HG02840 (cell line): Measurements from ENCODE around the gene GPBAR1.

Source experiments
- ATAC-seq: cut with Tn5 transposase; IDR thresholded peaks from one replicate; pipeline ENCODE4 v1.9.1; 2021; ENCODE audit warnings: mild to moderate bottlenecking, moderate library complexity, moderate number of reproducible peaks; ENCODE audit not compliant: unreplicated experiment, low FRiP score

Gene GPBAR1

DNA sequence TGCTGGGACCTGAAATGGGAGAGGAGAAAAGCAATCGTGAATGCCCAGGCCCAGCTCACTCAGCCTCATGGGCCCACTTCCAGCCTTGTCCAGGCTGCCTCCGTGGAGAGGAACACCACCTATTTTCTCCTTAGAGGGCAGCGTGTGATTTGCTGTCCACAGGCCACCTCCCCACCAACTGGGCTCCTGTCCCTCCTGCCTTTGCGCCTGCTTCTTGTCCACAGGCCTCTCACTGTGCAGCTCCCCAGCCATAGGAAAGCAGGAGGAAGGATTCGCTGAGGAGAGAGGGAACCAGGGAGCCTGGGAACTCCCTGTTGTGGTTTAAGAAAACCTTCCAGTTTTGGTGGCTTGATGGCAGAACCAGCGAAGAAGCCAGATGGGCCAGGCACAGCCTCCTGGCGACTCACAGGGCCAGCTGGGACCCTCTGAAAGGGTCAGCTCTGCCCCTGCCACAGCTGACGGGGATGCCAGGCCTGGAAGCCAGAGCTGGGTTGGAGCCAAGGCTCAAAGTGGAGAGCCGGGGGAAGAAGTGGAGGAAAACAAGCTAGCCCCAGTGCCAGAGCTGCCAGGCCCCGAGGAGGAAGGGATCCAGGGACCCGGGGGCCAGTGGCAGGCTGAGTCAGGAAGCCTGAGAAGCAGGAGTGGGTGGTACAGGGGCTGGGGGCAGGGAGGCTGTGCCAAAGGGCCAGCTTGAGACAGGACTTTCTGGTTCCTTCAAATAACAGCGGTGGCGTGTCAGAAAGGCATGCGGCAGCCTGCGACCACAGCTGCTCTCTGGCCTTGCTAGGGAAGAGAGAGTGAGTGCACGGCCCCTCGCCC, 21.6 kb downstream of the GPBAR1 start:
- no peak for ATAC-seq

DNA sequence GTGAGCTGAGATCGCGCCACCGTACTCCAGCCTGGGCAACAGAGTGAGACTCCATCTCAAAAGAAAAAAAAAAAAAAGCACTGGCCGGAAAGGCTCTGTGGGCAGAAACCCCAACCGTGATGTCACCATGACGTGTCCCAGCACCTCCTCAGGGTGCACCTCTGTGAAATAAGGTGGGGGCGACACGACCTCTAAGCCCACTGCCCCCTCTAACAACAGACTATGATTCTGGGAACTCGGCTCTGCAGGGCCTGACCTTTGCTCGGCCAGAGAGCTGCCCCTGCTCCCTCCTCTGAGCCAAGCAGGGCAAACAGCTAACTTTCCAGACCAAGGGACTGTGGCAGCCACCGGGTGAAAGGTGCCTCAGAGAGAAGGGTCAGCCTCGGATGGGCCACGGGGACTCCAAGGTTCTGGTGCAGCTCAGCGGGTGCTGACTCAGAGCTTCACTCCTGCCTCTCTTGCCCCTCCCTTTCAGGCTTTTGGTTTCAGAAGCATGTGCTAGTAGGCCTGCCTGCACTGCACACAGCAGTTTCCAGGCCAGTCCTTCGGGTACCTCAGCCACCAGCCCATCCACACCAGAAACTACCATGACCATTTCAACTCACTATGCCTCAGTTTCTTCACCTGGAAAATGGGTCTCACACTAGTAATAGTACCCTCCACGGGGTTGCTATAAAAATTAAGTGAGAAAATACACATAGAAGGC, 23.4 kb downstream of the GPBAR1 start:
- no peak for ATAC-seq

DNA sequence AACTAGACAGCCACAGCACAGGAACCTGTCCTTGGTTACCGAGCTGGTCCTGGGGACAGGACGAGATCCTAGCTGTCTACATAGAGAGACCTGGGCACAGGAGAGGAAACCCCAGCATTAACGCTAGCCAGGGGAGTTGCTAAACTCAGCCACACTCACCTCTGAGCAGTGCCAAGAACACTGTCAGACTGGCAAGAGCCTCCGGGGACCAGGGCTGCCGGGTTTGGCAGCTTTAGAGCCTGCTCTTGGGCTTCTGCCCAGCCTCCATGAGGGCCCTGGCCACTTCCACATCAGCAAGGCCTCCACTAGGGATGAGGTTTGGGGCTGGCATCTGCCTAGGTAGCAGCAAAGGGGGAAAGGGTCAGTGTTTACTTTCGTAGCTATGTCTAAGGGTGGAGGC, 24.8 kb downstream of the GPBAR1 start:
- no peak for ATAC-seq

DNA sequence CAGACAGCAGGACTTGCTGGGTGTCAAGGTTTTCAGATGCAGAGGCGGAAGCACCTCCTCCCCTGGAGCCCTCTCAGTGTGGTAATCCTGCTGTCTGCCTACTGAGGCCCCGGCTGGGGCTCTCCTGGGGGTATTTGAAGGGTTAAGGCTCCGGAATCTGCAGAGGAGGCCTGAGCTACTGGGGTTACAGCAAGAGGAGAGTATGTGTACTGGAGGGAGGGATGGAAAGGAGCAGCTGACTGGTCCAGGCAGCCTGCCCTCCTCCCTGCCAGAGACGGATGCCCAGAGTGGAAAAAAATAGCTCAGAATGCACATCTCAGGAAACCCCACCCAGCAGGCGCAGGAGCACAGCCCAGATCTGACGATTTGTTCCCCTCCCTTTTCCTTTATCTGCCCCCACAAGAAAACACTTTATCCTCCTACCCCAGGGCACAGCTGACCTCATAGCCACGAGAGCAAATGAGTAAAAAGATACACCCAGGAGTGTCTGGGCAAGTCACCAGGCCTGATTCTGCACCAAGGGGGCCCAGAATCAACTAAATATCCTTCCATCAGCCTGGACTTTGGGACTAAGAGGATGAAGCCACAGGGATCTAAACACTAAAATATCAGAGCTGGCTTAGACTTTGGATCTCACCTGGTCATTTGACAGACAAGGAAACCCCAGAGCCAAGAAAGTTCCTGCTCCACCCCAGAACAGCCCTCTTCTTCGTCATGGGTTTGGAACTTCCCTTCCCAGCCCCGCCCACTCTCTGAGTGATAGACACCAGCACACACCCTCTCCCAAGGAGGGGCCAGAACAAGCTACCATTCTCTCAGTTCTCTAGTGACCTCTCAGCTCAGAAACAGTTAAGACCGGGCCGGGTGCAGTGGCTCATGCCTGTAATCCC, 26.0 kb downstream of the GPBAR1 start:
- ATAC-seq = peak; percentile 56

DNA sequence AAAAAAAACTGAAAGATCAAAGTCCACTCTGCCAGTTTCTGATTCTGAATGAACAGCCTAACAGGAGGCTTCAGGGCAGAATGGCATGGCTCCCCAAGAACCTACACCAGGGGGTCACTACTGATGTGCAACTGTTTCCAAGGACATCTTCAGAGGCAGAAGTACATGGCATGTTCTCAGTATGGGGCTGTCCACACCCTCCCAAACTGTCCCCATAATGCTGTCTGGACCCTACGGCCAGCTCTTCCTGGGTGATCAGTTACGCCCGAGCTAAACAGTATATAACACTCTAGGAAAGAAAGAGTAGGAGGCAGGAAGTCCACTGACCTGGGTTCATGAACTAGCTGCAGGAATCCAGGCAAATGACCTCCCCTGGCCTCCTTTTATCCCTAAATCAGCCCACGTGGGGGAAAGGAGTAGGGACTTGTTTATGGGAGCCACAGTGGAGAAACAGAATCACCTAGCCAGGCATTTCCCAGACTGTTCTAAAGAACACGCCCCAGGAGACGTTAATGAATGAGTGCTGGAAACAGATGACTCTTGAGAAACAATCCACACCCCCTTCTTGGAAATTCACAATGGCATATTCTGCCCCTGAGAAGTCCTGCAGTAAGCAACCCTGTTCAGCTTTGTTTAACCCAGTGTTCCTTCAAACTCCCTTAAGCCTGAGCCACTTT, 29.0 kb downstream of the GPBAR1 start:
- ATAC-seq = no peak

DNA sequence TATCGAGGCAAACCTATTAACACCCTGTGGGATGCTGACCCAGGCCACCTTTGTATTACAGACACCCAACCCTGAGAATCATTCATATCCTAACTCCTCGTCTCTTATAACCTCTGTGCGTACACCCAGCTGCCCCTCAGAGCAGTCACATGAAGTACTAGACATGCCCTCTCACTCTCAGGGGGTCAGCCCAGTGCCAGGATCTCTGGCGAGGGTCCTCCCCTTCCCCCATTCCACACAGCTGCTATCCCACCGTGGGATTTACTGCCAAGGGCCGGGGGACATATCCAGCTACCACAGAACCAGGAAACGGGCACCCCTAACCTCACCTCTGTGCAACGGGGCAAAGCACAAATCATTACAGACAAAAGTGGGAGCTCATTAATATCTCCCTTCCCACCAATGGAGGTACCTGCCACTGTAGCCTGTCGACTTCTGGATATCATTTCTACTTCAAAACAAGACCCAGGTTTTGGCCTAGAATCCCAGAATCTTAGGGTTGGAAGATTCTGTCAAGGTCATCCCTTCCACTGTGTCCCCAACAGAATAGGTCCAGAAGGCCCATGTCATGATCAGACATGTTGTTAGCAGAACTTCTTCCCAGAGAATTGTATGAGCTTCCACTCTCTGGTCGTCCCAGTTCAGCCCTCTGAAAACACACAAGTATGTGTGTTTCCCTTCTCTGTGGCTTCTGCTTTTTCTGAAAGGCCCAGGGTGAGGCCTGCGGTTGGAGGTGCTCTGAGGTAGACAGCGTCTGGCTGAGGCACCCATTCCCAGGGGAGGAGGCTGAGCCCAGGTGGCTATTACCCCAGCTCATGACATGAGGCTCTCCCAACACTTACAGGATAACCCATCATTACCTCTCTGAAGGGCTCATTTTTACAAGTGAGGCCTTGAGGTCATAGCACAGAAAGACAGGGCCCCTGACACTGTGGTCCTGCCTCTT, 29.8 kb downstream of the GPBAR1 start:
- ATAC-seq = peak; percentile 41

DNA sequence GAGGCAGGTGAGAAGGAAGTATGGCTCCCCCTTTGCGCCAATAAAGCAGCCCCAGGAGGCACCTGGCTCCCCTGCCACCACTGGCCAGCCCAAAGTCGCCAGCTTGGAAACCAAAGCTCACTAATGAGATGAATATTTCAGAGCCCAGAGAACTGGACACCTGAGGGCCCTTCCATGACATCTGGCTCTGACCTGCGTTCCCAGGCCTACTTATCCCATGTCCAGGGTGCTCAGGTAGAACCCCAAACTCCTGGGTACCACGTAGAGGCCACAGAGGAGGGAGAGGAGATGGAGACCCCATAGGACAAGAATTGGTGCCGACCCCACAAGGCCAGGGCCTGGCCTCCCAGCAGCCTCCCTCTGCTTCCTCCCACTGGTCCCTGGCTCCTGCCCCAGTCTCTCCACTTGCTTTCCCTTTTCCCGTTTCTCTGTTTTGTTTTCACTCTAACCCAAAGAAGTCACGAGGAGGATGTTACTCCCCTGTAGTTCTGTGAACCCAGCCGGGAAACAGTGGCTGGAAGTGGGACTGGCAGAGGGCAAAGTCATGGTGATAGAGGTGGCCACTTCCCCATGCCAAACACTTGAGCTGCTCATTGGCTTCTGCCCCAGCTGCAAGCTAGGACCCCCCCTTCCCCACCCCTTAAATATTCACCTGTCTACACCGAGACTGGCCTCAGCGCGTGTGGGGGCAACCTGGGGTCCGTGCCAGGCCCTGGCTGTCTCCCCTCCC, 30.7 kb downstream of the GPBAR1 start:
- ATAC-seq = no peak

DNA sequence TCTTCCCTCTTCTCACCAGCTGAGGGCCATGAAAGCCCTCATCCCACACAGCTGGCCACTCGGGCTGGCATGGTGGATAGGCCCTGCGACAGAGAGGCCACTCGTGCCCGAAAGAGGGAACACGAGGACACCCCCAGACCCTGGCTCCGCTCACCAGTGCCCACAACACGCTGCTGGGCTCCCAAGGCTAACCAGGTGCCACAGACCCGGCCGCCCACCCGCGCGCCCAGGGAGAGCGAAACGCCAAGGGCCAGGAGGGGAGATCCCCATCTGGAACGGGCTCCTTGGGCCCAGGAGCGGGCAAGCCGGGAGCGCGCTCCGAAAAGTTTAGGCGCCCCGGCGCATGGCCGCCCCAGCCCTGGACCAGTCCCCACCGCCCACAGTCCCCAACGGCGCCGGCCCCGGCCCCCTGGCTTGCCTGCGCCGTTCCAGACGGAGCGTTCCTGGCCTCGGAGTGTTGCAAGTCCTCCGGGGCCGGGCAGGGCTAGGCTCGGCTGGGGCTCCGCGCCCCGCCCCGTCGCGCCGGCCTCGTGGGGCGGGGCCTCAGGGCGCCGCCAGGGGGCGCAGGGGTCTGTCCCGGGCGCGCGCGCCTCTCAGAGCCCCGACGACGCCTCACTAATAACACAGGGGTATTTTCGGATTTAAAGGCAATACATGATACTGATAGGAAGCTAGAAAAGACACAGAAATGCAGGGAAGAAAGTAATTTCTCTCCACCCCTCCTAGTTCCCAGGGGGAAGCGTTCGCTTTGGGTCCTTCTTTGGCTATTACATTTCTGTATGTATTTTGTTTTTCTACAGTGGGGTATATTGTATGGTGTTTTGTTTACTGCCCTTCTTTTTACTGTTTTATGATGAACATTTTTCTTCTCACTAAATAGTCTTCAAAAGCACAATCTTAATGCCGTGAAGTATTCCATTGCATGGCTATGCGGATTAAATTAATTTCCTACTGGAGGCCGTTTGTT, 31.5 kb downstream of the GPBAR1 start, which contains the start of gene TMBIM1:
TMBIM1 (minus strand) TSS at position 456 of the 967 bp plus-strand sequence. CDS start 10,362 bp downstream, outside the sequence.
- peak; percentile 75 for ATAC-seq

DNA sequence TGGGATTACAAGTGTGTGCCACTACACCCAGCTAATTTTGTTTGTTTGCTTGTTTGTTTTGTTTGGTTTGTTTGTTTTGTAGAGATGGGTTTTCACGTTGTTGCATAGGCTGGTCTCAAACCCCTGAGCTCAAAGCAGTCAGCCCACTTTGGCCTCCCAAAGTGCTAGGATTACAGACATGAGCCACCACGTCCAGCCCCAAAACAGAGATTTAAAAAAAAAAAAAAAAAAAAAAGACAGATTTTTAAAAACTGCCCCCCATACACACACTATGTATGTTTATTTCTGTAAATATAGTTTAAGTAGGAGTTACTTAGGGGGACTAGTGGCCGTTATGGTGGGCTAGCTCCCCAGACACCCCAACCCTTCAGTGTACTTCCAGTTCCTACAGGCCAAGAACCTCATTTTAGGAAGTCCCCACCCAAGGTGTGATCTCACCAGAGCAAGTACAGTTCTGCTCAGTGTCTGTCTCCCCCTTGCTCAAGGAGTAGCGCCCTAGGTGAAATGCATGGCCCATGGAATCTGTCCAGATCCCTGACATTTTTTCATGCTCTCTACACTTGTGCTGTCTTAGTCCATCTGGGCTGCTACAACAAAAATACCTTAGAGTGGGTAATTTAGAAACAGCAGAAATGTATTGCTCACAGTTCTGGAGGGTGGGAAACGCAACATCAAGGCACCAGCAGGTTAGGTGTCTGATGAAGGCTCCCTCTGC, 33.1 kb downstream of the GPBAR1 start:
- no peak for ATAC-seq

DNA sequence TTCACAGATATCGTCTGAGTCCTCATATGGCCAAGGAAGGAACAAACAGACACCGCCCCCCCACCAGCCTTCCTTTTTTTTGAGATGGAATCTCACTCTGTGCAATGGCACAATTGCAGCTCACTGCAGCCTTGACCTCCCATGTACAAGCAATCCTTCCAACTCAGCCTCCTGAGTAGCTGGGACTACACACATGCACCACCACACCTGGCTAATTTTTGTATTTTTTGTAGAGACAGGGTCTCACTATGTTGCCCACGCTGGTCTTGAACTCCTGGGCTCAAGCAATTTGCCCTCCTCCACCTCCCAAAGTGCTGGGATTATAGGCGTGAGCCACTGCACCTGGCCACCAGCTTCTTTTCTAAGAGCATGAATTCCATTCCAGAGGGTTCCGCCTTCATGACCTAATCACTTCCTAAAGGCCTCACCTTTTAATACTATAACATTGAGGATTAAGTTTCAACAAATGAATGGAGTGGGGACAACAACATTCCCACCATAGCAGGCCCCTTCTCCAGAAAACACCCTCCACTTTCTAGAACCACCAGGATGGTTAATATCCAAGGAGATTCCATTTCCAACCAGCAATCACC, 33.7 kb downstream of the GPBAR1 start:
- ATAC-seq = no peak

DNA sequence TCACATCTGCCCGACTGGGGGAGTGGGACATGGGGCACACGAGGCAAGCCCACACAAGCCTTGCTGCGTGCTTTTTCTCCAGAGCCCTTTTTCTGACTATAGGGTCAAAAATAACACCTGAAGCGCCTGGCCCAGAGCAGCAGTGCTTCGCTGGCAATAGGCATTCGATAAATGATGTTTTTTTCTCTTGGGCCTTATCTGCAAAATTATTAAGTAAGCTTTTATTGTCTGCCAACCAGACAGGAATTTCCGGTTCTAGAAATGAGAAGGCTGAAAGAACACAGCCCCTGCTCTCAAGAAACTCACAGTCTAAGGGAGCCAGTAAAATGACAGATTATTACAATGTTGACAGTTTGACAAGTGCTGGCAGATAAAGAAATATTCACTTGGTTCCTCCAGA, 34.2 kb downstream of the GPBAR1 start:
- no peak for ATAC-seq

DNA sequence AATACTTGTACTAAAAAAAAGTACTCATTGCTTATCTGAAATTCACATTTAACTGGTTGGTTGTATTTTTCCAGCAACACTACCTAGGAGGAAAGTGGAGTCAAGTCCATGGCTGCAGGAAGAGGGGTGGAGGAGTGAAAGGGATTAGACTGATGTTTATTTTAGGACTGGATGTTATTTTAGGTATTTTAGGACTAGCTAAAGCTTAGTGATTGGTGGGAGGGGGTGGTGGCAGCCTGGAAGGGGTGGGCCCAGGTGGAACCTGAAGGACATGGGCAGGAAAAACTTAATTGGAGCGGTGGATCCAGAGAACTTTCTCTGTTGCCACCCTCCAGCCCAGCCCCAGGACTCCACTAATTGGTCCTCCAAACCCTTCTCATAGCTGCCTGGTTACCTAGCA, 35.4 kb downstream of the GPBAR1 start:
- no peak for ATAC-seq

DNA sequence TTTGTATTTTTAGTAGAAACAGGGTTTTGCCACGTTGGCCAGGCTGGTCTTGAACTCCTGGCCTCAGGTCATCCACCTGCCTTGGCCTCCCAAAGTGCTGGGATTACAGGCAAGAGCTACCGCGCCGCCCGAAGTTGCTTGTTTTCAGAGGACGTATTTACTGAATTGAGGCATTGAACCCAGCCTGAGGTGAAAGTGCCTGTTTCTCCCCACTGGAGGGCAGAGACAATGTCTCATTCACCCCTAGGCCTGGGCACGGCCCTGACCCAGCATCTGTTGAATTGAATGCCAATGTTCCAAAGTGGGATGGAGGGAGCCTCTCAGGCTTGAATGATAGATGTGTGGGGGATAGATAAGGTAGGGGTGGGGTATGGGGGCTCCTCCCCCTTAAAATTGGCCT, 36.0 kb downstream of the GPBAR1 start:
- no peak for ATAC-seq

DNA sequence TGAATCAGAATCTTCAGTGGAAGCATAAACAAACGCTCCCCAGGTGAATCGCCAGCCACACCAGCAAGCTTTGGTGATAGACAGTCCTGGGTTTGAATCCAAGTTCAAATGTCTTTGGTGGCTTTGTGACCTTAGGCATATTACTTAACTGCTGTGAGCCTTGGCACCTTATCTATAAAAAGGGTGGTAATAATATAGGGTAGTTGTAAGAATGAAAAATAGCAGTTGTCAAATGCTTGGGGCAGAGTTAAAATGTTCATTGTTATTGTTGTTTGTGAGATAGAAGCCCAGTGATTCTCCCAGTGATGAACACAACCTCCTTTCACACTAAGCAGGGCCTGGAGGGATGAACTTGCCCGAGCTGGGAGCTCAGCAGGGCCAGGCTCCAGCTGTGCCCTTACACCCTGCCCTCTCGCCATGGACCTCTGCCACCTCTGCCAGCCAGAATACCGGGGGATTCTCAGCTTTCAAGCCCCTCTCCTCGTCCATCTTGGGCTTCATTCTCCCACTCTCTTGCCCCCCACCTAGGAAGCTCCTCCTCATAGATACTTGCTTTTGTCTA, 37.6 kb downstream of the GPBAR1 start:
- no peak for ATAC-seq

DNA sequence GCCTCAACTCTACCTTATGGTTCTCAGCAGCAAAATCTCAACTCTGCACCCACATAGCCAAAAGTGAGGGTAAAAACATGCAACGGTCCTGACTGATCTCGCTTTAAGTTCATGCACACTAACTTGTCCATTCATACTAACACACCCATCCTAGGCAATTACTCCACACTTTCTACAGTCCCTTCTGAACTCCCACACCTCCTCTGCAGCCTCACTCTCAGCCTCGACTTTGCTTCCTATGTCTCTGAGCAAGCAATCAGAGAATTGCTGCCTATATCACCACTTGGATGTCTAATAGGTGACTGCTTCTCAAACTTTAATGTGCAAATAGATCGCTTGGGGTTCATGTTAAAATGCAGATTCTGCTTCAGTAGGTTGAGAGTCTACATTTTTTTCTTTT, 39.3 kb downstream of the GPBAR1 start:
- ATAC-seq = no peak

DNA sequence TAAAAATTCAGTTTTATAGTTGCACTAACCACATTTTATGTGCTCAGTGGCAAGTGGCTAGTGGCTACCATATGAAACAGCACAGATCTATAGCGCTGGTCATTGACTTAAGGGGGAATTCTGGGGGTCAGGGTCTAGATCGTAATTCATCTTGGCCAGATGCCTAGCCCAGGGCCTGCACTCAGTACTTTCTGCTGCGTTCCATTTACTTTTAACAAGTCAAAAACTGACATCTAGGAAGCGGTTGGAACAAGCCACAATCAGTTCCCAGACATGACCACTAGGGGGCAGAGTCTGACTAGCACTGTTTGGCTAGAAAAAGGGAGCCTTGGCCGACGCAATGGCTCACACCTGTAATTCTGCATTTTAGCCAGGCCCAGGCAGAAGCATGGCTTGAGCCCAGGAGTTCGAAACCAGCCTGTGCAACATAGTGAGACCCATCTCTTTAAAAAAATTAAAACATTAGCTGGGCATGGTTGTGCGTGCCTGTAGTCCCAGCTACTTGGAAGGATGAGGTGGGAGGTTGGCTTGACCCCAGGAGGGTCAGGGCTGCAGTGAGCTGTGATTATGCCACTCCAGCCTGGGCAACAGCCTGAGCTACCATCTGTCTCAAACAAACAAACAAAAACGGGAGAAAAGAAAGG, 40.5 kb downstream of the GPBAR1 start:
- ATAC-seq = no peak
